GM12878 (cell line): ENCODE data around the gene FAM3B. TPM values are rescaled to one million over a fixed set of nuclear protein-coding genes. Genes with fewer than 3 reads are reported as not detected.

Experiments used
- ATAC-seq: fragments of 200-7000 bp; cut with Tn5 transposase; 3 replicates; pipeline ENCODE4 v1.9.1; 2020; ENCODE audit warnings: mild to moderate bottlenecking, moderate library complexity
- BruUV-seq: library from RNA; stranded (reverse); fragments of 400-500 nt; replicated peaks from 2 replicates; lab custom pipeline; 2021; lab: Mats Ljungman, UMichigan
- CTCF ChIA-PET: fragments of 300-600 bp; sonication (Branson Sonifier 250); formaldehyde crosslinking; extraction: SDS; loops from one replicate; lab custom pipeline; 2021; ENCODE audit warnings: inconsistent platforms; lab: Yijun Ruan, JAX
- POLR2A ChIA-PET: fragments of 350-600 bp; formaldehyde crosslinking; extraction: SDS; loops from one replicate; lab custom pipeline; 2021; ENCODE audit warnings: inconsistent platforms; lab: Charles Lee
- RAD21 ChIA-PET: fragments of 300-600 bp; sonication (Branson Sonifier 250); formaldehyde crosslinking; loops from one replicate; lab custom pipeline; 2023; ENCODE audit warnings: antibody characterized with exemption; ENCODE audit not compliant: unreplicated experiment; lab: Charles Lee
- SMC1A ChIA-PET: fragments of 300-600 bp; sonication (Branson Sonifier 250); formaldehyde crosslinking; loops from one replicate; lab custom pipeline; 2023; ENCODE audit not compliant: unreplicated experiment, uncharacterized antibody; lab: Charles Lee
- DNase-seq: peaks from one replicate; pipeline ENCODE4 v3.0.0-alpha.2; 2011; ENCODE audit warnings: low read depth, low spot score
- FAIRE-seq: peaks from 3 replicates; lab custom pipeline; 2011; peaks lifted over from hg19 to GRCh38; lab: Jason Lieb, UNC
- H2AFZ ChIP-seq: 2 replicates; pipeline ENCODE4 v1.6.0; 2011; ENCODE audit warnings: low read depth, low read length, control low read depth; ENCODE audit not compliant: control insufficient read depth
- H3K27ac ChIP-seq: 2 replicates; pipeline ENCODE4 v1.5.1; 2011; ENCODE audit warnings: control low read depth; ENCODE audit not compliant: control insufficient read depth, insufficient read depth
- H3K27me3 ChIP-seq, 2 experiments: replicated peaks in 1 of 2; 2 replicates each; pipeline versions ENCODE4 v1.6.0 to v1.6.1; 2011; ENCODE audit warnings: low read length in 1 of 2; ENCODE audit not compliant: control insufficient read depth in 2 of 2, insufficient read depth in 2 of 2
- H3K36me3 ChIP-seq, 2 experiments: 2 replicates each; pipeline ENCODE4 v1.5.1; 2011; ENCODE audit warnings: low read length in 1 of 2; ENCODE audit not compliant: control insufficient read depth in 2 of 2, insufficient read depth in 2 of 2
- H3K4me1 ChIP-seq: 2 replicates; pipeline ENCODE4 v1.6.1; 2011; ENCODE audit warnings: mild to moderate bottlenecking, low read length, moderate library complexity, mixed read lengths; ENCODE audit not compliant: control insufficient read depth, insufficient read depth
- H3K4me2 ChIP-seq: 2 replicates; pipeline ENCODE4 v1.6.0; 2011; ENCODE audit warnings: control low read depth; ENCODE audit not compliant: control insufficient read depth, insufficient read depth
- H3K4me3 ChIP-seq: fragments of 200-600 bp; sonication (generic); 2 replicates; pipeline ENCODE4 v1.5.1; 2016
- H3K79me2 ChIP-seq: 2 replicates; pipeline ENCODE4 v1.6.0; 2011; ENCODE audit warnings: low read length; ENCODE audit not compliant: control insufficient read depth, insufficient read depth
- H3K9ac ChIP-seq: 2 replicates; pipeline ENCODE4 v1.8.0; 2011; ENCODE audit warnings: low read length, control low read depth, mixed read lengths; ENCODE audit not compliant: control insufficient read depth, insufficient read depth
- H3K9me3 ChIP-seq: replicated peaks from 3 replicates; pipeline ENCODE4 v1.5.1; 2011; ENCODE audit warnings: mild to moderate bottlenecking, low read length; ENCODE audit not compliant: control insufficient read depth, insufficient read depth
- H4K20me1 ChIP-seq: 2 replicates; pipeline ENCODE4 v1.6.0; 2011; ENCODE audit not compliant: control insufficient read depth, insufficient read depth
- CBX5 ChIP-seq: sonication (generic); IDR thresholded peaks from 2 replicates; pipeline ENCODE4 v1.6.1; 2016; ENCODE audit warnings: low read depth, moderate library complexity, mild to moderate bottlenecking, inconsistent platforms
- CHD2 ChIP-seq: IDR thresholded peaks from 2 replicates; pipeline ENCODE4 v1.6.1; 2011; ENCODE audit warnings: low read depth, low read length, improper control_type of control experiment, borderline replicate concordance
- CHD4 ChIP-seq: fragments of 200-600 bp; sonication (generic); IDR thresholded peaks from 2 replicates; pipeline ENCODE4 v1.6.1; 2016; ENCODE audit warnings: mild to moderate bottlenecking
- GATAD2B ChIP-seq: fragments of 450-650 bp; conservative IDR thresholded peaks from 2 replicates; pipeline ENCODE4 v1.6.1; 2017; ENCODE audit warnings: low read depth, mild to moderate bottlenecking, moderate library complexity
- HCFC1 ChIP-seq: fragments of 150-350 bp; IDR thresholded peaks from 2 replicates; pipeline ENCODE4 v1.6.1; 2014; ENCODE audit warnings: low read length
- JUNB ChIP-seq: IDR thresholded peaks from 2 replicates; pipeline ENCODE4 v1.6.1; 2016; ENCODE audit warnings: antibody characterized with exemption, mild to moderate bottlenecking
- KAT2A ChIP-seq: conservative IDR thresholded peaks from 2 replicates; pipeline ENCODE4 v1.6.1; 2011; ENCODE audit warnings: low read depth, low read length; ENCODE audit not compliant: control insufficient read depth
- KLF5 ChIP-seq: fragments of 450-650 bp; IDR thresholded peaks from 2 replicates; pipeline ENCODE4 v1.6.1; 2014; ENCODE audit warnings: mild to moderate bottlenecking; ENCODE audit not compliant: partially characterized antibody
- NFIC ChIP-seq: IDR thresholded peaks from 2 replicates; pipeline ENCODE4 v1.6.1; 2012; ENCODE audit warnings: low read depth, mild to moderate bottlenecking, inconsistent platforms, low read length, moderate library complexity
- NFXL1 ChIP-seq: fragments of 450-650 bp; IDR thresholded peaks from 2 replicates; pipeline ENCODE4 v1.6.1; 2017; ENCODE audit warnings: antibody characterized with exemption, mild to moderate bottlenecking, borderline replicate concordance
- RBBP5 ChIP-seq: fragments of 200-600 bp; sonication (generic); conservative IDR thresholded peaks from 2 replicates; pipeline ENCODE4 v1.6.1; 2016
- RELA ChIP-seq: fragments of 450-650 bp; IDR thresholded peaks from 2 replicates; pipeline ENCODE4 v1.8.0; 2014; ENCODE audit warnings: borderline replicate concordance; ENCODE audit not compliant: partially characterized antibody
- TCF3 ChIP-seq: IDR thresholded peaks from 2 replicates; pipeline ENCODE4 v1.6.1; 2012; ENCODE audit warnings: low read depth, mild to moderate bottlenecking, low read length, borderline replicate concordance; ENCODE audit not compliant: insufficient read depth
- ZBED1 ChIP-seq: IDR thresholded peaks from 2 replicates; pipeline ENCODE4 v1.6.1; 2016; ENCODE audit warnings: borderline replicate concordance
- ZNF384 ChIP-seq: IDR thresholded peaks from 2 replicates; pipeline ENCODE4 v1.6.1; 2012; ENCODE audit warnings: low read depth, mild to moderate bottlenecking, low read length, improper control_type of control experiment, borderline replicate concordance
- ZZZ3 ChIP-seq: IDR thresholded peaks from 2 replicates; pipeline ENCODE4 v1.6.1; 2011; ENCODE audit warnings: low read depth; ENCODE audit not compliant: control insufficient read depth, insufficient read length
- WGBS: methylation state at CpG from one replicate; pipeline ENCODE4 v1.1.6; 2016; ENCODE audit warnings: low lambda C conversion rate; ENCODE audit not compliant: insufficient replicate concordance, insufficient coverage; ENCODE audit errors: missing lambda C conversion rate; 5-methylcytosine and 5-hydroxymethylcytosine counted together
- in situ Hi-C: fragments of 300-500 bp; cut with MboI; formaldehyde crosslinking; loops from 9 replicates; pipeline ENCODE4 v1.14.3; 2018; ENCODE audit warnings: mixed read lengths
- intact Hi-C: fragments of 100-400 bp; cut with micrococcal nuclease; formaldehyde crosslinking; loops from one replicate; pipeline ENCODE4 v1.14.2; 2022; ENCODE audit not compliant: unreplicated experiment
- polyA plus RNA-seq, 11 experiments: library from polyadenylated mRNA; depleted of rRNA in 4 of 11; unstranded in 6 of 11; stranded (reverse) in 5 of 11; fragments of >200 nt; fragmentation: Nextera tagmentation in 4 of 11; fragmentation: Illumina TruSeq in 1 of 11; extraction: Ambion mirVana in 4 of 11; extraction: Trizol in 1 of 11; gene quantifications; 1 replicate in 1 of 11; 2 replicates in 10 of 11; pipeline versions ENCODE4 v1.2.1 to v1.2.3, GENCODE V29; 2011 to 2016; ENCODE audit warnings: inconsistent platforms in 2 of 11, missing spikeins in 2 of 11, low read depth in 1 of 11
- total RNA-seq, 4 experiments: library from RNA; depleted of rRNA in 3 of 4; stranded (reverse); fragments of >200 nt in 3 of 4; fragmentation: Illumina TruSeq in 1 of 4; extraction: Trizol in 1 of 4; gene quantifications; 2 replicates each; pipeline versions ENCODE4 v1.2.1 to v1.2.3, GENCODE V29; 2013 to 2021
- TF ChIP-seq, protein P1 (sequence below): fragments of 450-650 bp; formaldehyde crosslinking; IDR thresholded peaks from 2 replicates; pipeline ENCODE4 v1.4.0; 2022; ENCODE audit warnings: mild to moderate bottlenecking, moderate library complexity
- TF ChIP-seq, protein P2 (sequence below): IDR thresholded peaks from 2 replicates; pipeline ENCODE4 v1.6.1; 2012; ENCODE audit warnings: mild to moderate bottlenecking, low read depth, low read length

FAM3B gene
- total and polyA plus RNA-seq, 10 of the 15 experiments (the other 5 are each of a cell fraction or from before 2014, with no cell fraction given) = 0.12 TPM; not detected in 9

DNA sequence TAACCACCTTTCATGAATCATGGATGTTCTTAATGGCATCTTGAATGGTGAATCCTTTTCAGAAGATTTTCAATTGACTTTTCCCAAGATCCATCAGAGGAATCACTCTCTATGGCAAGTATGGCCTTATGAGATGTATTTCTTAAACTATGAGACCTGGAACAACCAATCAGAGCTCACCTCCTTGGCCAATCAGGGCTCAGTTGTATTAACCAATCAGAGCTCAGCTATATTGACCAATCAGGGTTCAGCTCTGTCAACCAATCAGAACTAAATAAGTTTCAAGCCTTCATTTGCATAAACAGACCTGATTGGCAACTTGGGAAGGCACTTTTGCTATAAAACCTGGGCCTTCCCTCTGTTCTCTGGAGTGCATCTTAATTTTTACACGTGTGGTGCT, 13.6 kb upstream of the FAM3B start:
- POLR2A ChIA-PET = no interaction called here

More for the DNA sequence above, 13.6 kb upstream of the FAM3B start:
- no peak for FAIRE-seq
- H3K36me3 ChIP-seq = no peaks in the 10 kb centered on the region
- DNase-seq = no peak
- no peaks in the 10 kb centered on the region for H4K20me1 ChIP-seq
- no peak overlapping the region for H2AFZ ChIP-seq
- H3K27me3 ChIP-seq = no peaks in the 10 kb centered on the region
- in situ Hi-C loops (no loop called here), intact Hi-C loops (no loop called here)
- H3K27ac ChIP-seq = no peak overlapping the region
- ChIA-PET RAD21 (no interaction called here), SMC1A (no interaction called here), CTCF (no interaction called here)
- H3K79me2 ChIP-seq = no peaks in the 10 kb centered on the region
- H3K4me2 ChIP-seq = no peak overlapping the region
- no peak overlapping the region for H3K9ac ChIP-seq
- ATAC-seq = no peak
- BruUV-seq = no TSS peak
- no peak overlapping the region for H3K4me3 ChIP-seq
- peaks cover 4% of the 10 kb centered on the region; the same call in 1 of the 3 replicates for H3K9me3 ChIP-seq
- no peaks in the 10 kb centered on the region for H3K4me1 ChIP-seq
- TF ChIP-seq CHD2 (no peak), ZZZ3 (no peak), RBBP5 (no peak), CBX5 (no peak), ZBED1 (no peak), TCF3 (no peak), CHD4 (no peak), HCFC1 (no peak), KAT2A (no peak), RELA (no peak), GATAD2B (no peak), NFIC (no peak), NFXL1 (no peak), KLF5 (no peak), JUNB (no peak), ZNF384 (no peak)
- TF ChIP-seq, protein P1, sequence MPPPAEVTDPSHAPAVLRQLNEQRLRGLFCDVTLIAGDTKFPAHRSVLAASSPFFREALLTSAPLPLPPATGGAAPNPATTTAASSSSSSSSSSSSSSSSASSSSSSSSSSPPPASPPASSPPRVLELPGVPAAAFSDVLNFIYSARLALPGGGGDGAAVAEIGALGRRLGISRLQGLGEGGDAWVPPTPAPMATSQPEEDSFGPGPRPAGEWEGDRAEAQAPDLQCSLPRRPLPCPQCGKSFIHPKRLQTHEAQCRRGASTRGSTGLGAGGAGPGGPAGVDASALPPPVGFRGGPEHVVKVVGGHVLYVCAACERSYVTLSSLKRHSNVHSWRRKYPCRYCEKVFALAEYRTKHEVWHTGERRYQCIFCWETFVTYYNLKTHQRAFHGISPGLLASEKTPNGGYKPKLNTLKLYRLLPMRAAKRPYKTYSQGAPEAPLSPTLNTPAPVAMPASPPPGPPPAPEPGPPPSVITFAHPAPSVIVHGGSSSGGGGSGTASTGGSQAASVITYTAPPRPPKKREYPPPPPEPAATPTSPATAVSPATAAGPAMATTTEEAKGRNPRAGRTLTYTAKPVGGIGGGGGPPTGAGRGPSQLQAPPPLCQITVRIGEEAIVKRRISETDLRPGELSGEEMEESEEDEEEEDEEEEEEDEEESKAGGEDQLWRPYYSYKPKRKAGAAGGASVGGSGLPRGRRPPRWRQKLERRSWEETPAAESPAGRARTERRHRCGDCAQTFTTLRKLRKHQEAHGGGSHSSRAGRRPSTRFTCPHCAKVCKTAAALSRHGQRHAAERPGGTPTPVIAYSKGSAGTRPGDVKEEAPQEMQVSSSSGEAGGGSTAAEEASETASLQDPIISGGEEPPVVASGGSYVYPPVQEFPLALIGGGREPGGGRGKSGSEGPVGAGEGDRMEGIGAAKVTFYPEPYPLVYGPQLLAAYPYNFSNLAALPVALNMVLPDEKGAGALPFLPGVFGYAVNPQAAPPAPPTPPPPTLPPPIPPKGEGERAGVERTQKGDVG (CRISPR knock-in tag) = no peak
- TF ChIP-seq, protein P2, sequence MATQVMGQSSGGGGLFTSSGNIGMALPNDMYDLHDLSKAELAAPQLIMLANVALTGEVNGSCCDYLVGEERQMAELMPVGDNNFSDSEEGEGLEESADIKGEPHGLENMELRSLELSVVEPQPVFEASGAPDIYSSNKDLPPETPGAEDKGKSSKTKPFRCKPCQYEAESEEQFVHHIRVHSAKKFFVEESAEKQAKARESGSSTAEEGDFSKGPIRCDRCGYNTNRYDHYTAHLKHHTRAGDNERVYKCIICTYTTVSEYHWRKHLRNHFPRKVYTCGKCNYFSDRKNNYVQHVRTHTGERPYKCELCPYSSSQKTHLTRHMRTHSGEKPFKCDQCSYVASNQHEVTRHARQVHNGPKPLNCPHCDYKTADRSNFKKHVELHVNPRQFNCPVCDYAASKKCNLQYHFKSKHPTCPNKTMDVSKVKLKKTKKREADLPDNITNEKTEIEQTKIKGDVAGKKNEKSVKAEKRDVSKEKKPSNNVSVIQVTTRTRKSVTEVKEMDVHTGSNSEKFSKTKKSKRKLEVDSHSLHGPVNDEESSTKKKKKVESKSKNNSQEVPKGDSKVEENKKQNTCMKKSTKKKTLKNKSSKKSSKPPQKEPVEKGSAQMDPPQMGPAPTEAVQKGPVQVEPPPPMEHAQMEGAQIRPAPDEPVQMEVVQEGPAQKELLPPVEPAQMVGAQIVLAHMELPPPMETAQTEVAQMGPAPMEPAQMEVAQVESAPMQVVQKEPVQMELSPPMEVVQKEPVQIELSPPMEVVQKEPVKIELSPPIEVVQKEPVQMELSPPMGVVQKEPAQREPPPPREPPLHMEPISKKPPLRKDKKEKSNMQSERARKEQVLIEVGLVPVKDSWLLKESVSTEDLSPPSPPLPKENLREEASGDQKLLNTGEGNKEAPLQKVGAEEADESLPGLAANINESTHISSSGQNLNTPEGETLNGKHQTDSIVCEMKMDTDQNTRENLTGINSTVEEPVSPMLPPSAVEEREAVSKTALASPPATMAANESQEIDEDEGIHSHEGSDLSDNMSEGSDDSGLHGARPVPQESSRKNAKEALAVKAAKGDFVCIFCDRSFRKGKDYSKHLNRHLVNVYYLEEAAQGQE = no peak
- WGBS = 50% methylated on average over 1 of the region's 1 CpG
